Aorta (tissue), 5 donors: Measurements from ENCODE around the gene GDF15. TPM values are rescaled to one million over a fixed set of nuclear protein-coding genes. Genes with fewer than 3 reads are reported as not detected.

Experiments
- ATAC-seq: fragments of 200-7000 bp; cut with Tn5 transposase; one replicate; pipeline ENCODE4 v1.9.1; 2022; ENCODE audit warnings: moderate library complexity; ENCODE audit not compliant: low FRiP score
- DNase-seq, 2 donors: peaks; one replicate each; pipeline ENCODE4 v3.0.0-alpha.2; 2020
- H3K27ac ChIP-seq, 2 donors: one replicate each; pipeline ENCODE4 v1.5.1; 2013; ENCODE audit warnings: low read length in 2 of 2, mild to moderate bottlenecking in 2 of 2, moderate library complexity in 2 of 2, control low read depth in 1 of 2, inconsistent platforms in 1 of 2, low read depth in 1 of 2
- H3K27me3 ChIP-seq, 2 donors: one replicate each; pipeline ENCODE4 v1.6.1; 2013; ENCODE audit warnings: control low read depth in 1 of 2, low read length in 1 of 2, mild to moderate bottlenecking in 1 of 2, moderate library complexity in 1 of 2; ENCODE audit not compliant: insufficient read depth in 2 of 2, control insufficient read depth in 1 of 2
- H3K36me3 ChIP-seq, 2 donors: one replicate each; pipeline ENCODE4 v1.6.1; 2013; ENCODE audit warnings: control low read depth in 1 of 2, low read length in 1 of 2, mild to moderate bottlenecking in 1 of 2; ENCODE audit not compliant: insufficient read depth in 2 of 2, control insufficient read depth in 1 of 2
- H3K4me1 ChIP-seq, 2 donors: one replicate each; pipeline ENCODE4 v1.6.1; 2013; ENCODE audit warnings: low read length in 2 of 2, control low read depth in 1 of 2, mild to moderate bottlenecking in 1 of 2, moderate library complexity in 1 of 2; ENCODE audit not compliant: insufficient read depth in 2 of 2, control insufficient read depth in 1 of 2
- H3K4me3 ChIP-seq, 2 donors: one replicate each; pipeline ENCODE4 v1.5.1; 2013; ENCODE audit warnings: low read length in 2 of 2, control low read depth in 1 of 2, mild to moderate bottlenecking in 1 of 2
- H3K9me3 ChIP-seq: one replicate; pipeline ENCODE4 v1.6.1; 2013; ENCODE audit warnings: mild to moderate bottlenecking, low read length; ENCODE audit not compliant: control insufficient read depth
- WGBS, 2 donors: extraction: QIAGEN DNeasy Blood & Tissue Kit; methylation state at CpG; one replicate each; pipeline ENCODE4 v1.1.7; 2013; 5-methylcytosine and 5-hydroxymethylcytosine counted together
- intact Hi-C, 2 donors: fragments of 100-400 bp; cut with DNase I; formaldehyde crosslinking; loops; one replicate each; pipeline versions ENCODE4 v1.14.2 to v1.15.0; 2022
- polyA plus RNA-seq, 2 donors: library from polyadenylated mRNA; stranded (reverse); fragments of 200-250 nt; gene quantifications; one replicate each; pipeline ENCODE4 v1.2.3, GENCODE V29; 2013
- total RNA-seq, 2 donors: library from RNA; stranded (reverse); fragmentation: NEBNext Ultra II Directional; extraction: Animal tissue kit (Norgen Biotek cat#: 25700); gene quantifications; one replicate each; pipeline ENCODE4 v1.2.1, GENCODE V29; 2021
- donor health status: healthy with polysubstance abuse.
- donor health status: Bipolar disorder and iron deficiency.
- donor health status: DM: no; HTN: no; CAD: no.
- donor health status: DM: no; HTN: no; CAD: no.
- donor health status: DM: yes; HTN: yes; CAD: no.

GDF15 gene
- total and polyA plus RNA-seq, 4 donors: 2.8 to 9.8 (median 3.7) TPM

DNA sequence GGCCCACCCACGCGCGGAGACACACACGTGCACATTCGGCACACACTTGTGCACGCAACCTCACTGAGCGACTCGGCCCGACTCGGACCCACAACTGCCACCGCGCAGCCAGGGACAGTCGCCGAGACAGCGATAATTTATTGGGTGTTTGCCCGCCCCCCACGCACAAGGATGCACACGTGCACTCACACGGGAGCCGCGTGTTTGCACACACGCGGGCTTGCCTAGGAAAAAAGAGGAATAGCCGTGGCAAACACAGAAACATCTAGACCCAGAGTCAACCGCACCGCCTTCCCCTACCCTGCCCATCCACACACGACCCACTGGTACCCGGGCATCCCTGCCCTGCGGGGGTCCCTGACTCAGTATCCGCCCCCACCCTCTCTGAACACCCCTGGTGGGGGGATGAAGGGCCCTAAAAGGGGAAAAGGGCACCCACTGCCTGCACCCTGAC, 32.1 kb downstream of the GDF15 start:
- H3K36me3 ChIP-seq: no peaks in the 10 kb centered on the region
- no peaks in the 10 kb centered on the region for H3K4me1 ChIP-seq
- DNase-seq (peak; percentile 85 to 87), ATAC-seq (no peak)
- intact Hi-C loops: loop anchor here (10.0 kb wide), 2 partner anchors 163 to 213 kb away; partner anchors contain the start of gene RAB3A (in 1 of the 2)
- H3K27me3 ChIP-seq: no peaks in the 10 kb centered on the region
- H3K27ac ChIP-seq: peak overlapping the region in 1 of 2 donors; percentile 46
- no peak overlapping the region for H3K4me3 ChIP-seq
- 10 to 12% methylated on average over 30 of the region's 30 CpGs for WGBS, 2 donors
- H3K9me3 ChIP-seq: no peaks in the 10 kb centered on the region

DNA sequence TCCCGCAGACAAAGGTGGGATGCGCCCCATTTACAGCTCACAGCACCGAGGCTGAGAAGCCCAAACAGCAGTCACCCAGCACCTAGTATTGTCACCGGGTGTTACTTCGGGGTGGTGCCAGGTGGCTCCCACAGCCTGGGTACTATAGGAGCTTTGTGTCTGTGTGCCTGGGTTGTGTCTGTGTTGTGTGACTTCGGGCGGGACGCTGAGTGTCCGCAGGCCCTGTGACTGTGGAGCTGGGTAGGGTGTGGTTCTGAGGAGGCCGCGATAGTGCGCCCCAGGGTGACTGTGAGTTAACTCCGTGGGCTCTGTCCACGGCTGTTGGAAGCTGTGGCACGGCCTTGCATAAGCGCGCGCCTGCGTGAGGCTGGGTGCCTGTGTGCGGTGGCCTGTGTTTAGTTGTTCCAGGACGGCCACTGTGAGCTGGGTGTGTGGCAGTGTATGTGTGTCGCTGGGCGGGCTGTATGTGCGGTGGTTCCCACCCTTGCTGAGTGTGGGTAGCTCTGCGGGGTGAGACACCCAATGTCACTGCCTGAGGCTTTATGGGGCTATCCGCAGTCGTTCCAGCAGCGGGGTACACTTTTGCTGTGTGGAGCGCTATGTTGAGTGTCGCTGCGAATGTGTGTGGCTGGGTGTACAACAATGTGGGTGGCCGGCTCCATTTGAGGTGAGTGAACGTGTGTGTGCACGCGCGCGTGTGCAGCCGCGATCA, 32.7 kb downstream of the GDF15 start:
- no peaks in the 10 kb centered on the region for H3K27me3 ChIP-seq
- no peaks in the 10 kb centered on the region for H3K36me3 ChIP-seq
- H3K27ac ChIP-seq: peak overlapping the region in 1 of 2 donors; percentile 46
- no peaks in the 10 kb centered on the region for H3K9me3 ChIP-seq
- intact Hi-C loops: loop anchor here (10.0 kb wide), 2 partner anchors 164 to 214 kb away; partner anchors contain the start of gene RAB3A (in 1 of the 2)
- ATAC-seq (no peak), DNase-seq (peak; percentile 76 to 83)
- WGBS, 2 donors: 17 to 19% methylated on average over 39 of the region's 39 CpGs
- no peaks in the 10 kb centered on the region for H3K4me1 ChIP-seq
- H3K4me3 ChIP-seq: no peak overlapping the region

DNA sequence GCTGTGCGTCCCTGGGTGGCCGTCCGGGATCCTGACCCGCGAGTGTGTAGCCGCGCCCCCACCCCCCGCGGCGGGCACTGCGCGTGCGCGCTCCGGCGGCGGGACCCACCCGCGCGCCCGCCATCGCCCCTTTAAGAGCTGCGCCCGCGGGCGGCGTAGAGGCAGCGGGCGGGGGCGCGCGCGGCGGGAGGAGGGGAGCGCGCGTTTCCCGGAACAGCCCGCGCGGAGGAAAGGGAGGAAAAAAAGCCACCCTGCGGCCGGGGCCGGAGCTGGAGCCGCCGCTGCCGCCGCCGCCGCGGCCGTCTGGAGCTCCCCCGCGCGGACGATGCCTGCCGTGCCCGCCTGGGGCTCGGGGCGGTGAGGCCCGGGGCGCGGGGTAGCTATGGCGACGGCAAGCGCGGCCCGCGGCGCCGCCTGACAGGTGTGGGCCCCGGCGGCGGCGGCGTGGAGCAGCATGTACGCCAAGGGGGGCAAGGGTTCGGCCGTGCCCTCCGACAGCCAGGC, 33.3 kb downstream of the GDF15 start, which contains the start of gene SSBP4:
Gene SSBP4, plus strand, starts transcription at position 204 of the 504 bp plus-strand sequence. Its CDS starts 251 bp downstream, at position 455.
- Histone ChIP-seq H3K27me3 (no peaks in the 10 kb centered on the region), H3K4me3 (peak within 1 kb of the TSS; percentile 44 to 74), H3K9me3 (no peaks in the 10 kb centered on the region), H3K4me1 (no peaks in the 10 kb centered on the region), H3K36me3 (no peaks in the 10 kb centered on the region), H3K27ac (peak within 1 kb of the TSS in 1 of 2 donors; percentile 46)
- intact Hi-C loops: loop anchor here (10.0 kb wide), 2 partner anchors 164 to 214 kb away; partner anchors contain the start of gene RAB3A (in 1 of the 2)
- ATAC-seq (peak; percentile 36), DNase-seq (peak; percentile 85 to 90)
- WGBS, 2 donors: 1 to 2% methylated on average over 20 to 80 of the region's 80 CpGs

DNA sequence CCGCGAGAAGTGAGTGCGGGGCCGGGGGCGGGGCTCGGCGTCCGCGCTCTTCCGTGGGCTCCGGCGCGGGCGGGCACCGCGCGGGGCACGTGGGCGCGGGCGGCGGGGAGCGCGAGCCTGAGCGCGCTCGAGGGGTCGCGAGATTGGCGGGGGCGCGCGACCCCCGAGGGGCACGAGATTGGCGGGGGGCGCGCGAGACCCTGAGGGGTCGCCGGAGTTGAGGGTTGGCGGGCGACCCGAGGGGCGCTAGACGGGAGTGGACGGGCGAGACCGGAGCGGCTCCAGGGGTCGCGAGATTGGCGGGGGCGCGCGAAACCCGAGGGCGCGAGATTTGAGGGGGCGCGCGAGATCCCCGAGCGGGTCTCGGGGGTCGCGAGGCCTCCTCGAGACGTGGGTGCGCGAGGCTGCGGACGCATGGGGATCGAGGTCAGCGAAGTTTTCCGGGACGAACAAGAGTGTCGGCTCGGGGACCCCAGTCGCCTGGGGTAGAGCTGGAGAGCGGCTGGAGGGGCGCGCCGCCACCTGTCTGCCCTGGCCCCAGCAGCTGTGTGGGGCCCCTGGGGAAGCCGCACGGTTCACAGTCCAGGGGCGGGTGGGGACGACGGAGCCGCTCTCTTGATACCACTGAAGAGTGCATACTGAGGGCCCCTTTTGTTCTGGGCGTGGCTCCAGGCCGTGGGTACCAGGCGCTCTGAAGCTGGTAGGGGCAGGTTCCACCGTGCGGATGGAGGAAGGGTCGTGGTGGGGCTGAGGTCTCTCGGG, 33.9 kb downstream of the GDF15 start:
- DNase-seq (peak; percentile 67 to 83), ATAC-seq (no peak)
- intact Hi-C loops: loop anchor here (10.0 kb wide), 2 partner anchors 165 to 215 kb away; partner anchors contain the start of gene RAB3A (in 1 of the 2)
- Histone ChIP-seq H3K4me1 (no peaks in the 10 kb centered on the region), H3K27me3 (no peaks in the 10 kb centered on the region), H3K4me3 (peak overlapping the region; percentile 44 to 74), H3K36me3 (no peaks in the 10 kb centered on the region), H3K27ac (peak overlapping the region in 1 of 2 donors; percentile 7), H3K9me3 (no peaks in the 10 kb centered on the region)
- 1 to 2% methylated on average over 84 to 97 of the region's 97 CpGs for WGBS, 2 donors

DNA sequence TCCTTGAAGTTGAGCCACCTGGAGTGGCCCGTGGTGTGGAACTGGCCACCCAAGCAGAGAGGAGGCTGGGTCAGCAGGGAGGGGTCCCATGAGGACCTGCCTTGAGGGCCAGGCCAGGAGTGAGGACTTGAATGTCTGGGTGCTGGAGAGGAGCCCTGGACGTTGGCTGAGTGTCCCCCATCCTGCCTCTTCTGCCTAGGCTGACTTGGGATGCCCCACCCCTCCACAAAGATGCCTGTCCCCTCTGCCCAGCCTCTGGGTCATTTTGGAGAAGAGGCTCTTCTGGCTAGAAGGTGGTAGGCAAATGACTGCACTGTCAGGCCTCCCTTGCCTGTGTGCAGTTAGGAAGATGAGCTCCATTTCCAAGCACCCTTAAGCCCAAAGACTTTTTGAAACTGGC, 35.0 kb downstream of the GDF15 start:
- Histone ChIP-seq H3K36me3 (no peaks in the 10 kb centered on the region), H3K9me3 (no peaks in the 10 kb centered on the region), H3K27ac (peak overlapping the region in 1 of 2 donors; percentile 20), H3K4me1 (no peaks in the 10 kb centered on the region), H3K4me3 (no peak overlapping the region), H3K27me3 (no peaks in the 10 kb centered on the region)
- ATAC-seq: no peak
- intact Hi-C loops: no loop called here
- peak in 1 of 2 donors; percentile 50 for DNase-seq
- 28 to 30% methylated on average over 2 of the region's 2 CpGs for WGBS, 2 donors

DNA sequence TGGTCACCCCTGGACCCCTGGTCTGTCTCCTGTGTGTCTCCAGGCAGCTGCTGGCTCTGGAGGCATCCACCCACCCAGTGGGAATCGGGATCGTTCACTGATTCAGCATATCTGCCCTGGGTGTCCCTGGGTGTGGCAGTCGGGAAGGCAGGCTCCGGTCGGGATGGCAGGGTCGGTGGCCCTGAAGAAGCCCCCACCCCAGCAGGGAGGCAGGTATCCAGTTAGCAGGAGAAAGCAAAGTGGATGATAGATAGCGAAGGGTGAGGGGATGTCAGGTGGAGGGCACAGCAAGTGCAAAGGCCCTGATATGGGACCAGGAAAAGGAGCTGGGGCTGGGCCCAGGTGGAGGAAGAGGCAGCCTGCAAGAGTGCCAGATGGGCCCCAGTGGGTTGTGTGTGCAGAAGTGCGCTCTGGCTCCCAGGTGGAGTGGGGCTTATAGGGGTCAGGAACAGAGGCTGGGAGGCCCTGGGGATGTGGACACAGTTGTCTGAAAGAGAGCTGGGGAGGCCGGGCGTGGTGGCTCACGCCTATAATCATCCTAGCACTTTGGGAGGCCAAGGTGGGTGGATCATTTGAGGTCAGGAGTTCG, 35.5 kb downstream of the GDF15 start:
- 78 to 84% methylated on average over 11 to 12 of the region's 12 CpGs for WGBS, 2 donors

DNA sequence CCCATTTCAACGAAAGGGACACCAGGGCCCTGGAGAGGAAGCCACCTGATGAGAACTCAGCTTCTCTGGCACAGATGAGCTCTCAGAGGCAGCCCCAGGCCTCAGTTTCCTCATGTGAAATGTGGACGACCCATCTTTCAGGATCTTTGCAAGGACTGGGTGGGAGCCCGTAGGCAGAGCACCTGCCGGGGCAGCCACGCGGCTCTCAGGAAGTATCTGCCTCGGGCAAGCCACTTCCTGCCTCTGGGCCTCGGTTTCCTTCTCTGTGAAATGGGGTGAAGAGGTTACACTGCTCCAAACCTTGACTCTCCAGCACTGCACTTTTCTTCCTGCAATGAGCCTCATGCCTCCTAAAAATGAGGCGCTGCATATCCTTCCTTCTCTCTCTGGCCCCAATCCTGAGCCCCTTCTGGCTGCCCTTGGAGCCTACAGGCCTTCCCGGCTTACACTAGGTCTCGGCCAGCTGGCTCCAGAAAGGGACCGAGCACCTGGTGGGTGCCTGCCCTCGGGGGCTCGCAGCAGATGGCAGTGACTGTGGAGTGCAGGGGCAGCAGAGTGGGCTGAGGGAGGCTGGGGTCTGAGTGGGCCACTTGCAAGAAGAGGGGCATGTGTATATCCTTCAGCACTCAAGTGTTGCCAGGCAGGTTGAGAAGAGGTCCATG, 36.7 kb downstream of the GDF15 start:
- WGBS, 2 donors: 85% methylated on average over 14 of the region's 14 CpGs
- Histone ChIP-seq H3K4me3 (no peak overlapping the region), H3K27ac (no peak overlapping the region)

More for the DNA sequence above, 35.5 kb downstream of the GDF15 start:
- no peak for ATAC-seq
- H3K4me1 ChIP-seq: no peaks in the 10 kb centered on the region
- H3K27ac ChIP-seq: no peak overlapping the region
- no peak overlapping the region for H3K4me3 ChIP-seq
- peak; percentile 50 to 70 for DNase-seq
- H3K9me3 ChIP-seq: no peaks in the 10 kb centered on the region
- H3K27me3 ChIP-seq: no peaks in the 10 kb centered on the region
- intact Hi-C loops: no loop called here
- H3K36me3 ChIP-seq: no peaks in the 10 kb centered on the region

More for the DNA sequence above, 36.7 kb downstream of the GDF15 start:
- Histone ChIP-seq H3K36me3 (no peaks in the 10 kb centered on the region), H3K9me3 (no peaks in the 10 kb centered on the region), H3K27me3 (no peaks in the 10 kb centered on the region), H3K4me1 (no peaks in the 10 kb centered on the region)
- intact Hi-C loops: no loop called here
- DNase-seq: no peak
- no peak for ATAC-seq
